Small intestine (tissue), 7 donors: ENCODE results near the gene PTTG1IP. TPM values are rescaled to one million over a fixed set of nuclear protein-coding genes. Genes with fewer than 3 reads are reported as not detected.

Experiments
- DNase-seq, 2 donors: peaks; one replicate each; pipeline versions ENCODE4 v3.0.0 to v3.0.0-alpha.2; 2013
- FAIRE-seq: peaks from 2 replicates; lab custom pipeline; 2012; peaks lifted over from hg19 to GRCh38; lab: Jason Lieb, UNC
- H3K27ac ChIP-seq, 3 donors: one replicate each; pipeline ENCODE4 v1.5.1; 2013; ENCODE audit warnings: low read length in 2 of 3, mild to moderate bottlenecking in 2 of 3, control low read depth in 1 of 3, inconsistent platforms in 1 of 3, low read depth in 1 of 3, moderate library complexity in 1 of 3
- H3K27me3 ChIP-seq, 3 donors: one replicate each; pipeline ENCODE4 v1.6.1; 2013; ENCODE audit warnings: low read length in 3 of 3, inconsistent platforms in 1 of 3; ENCODE audit not compliant: control insufficient read depth in 3 of 3, insufficient read depth in 3 of 3
- H3K36me3 ChIP-seq, 3 donors: one replicate each; pipeline ENCODE4 v1.6.1; 2013; ENCODE audit warnings: low read length in 3 of 3, inconsistent platforms in 1 of 3, low read depth in 1 of 3, mild to moderate bottlenecking in 1 of 3, moderate library complexity in 1 of 3; ENCODE audit not compliant: control insufficient read depth in 3 of 3, insufficient read depth in 2 of 3
- H3K4me1 ChIP-seq, 3 donors: one replicate each; pipeline ENCODE4 v1.6.1; 2013; ENCODE audit warnings: low read length in 2 of 3, inconsistent platforms in 1 of 3, low read depth in 1 of 3, mild to moderate bottlenecking in 1 of 3, moderate library complexity in 1 of 3; ENCODE audit not compliant: control insufficient read depth in 3 of 3, insufficient read depth in 2 of 3
- H3K4me3 ChIP-seq, 3 donors: one replicate each; pipeline ENCODE4 v1.5.1; 2013; ENCODE audit warnings: low read length in 3 of 3, control low read depth in 1 of 3, inconsistent platforms in 1 of 3, low read depth in 1 of 3, mild to moderate bottlenecking in 1 of 3, moderate library complexity in 1 of 3
- H3K9me3 ChIP-seq, 2 donors: one replicate each; pipeline ENCODE4 v1.6.1; 2013; ENCODE audit warnings: low read depth in 1 of 2, low read length in 1 of 2; ENCODE audit not compliant: control insufficient read depth in 2 of 2, insufficient read depth in 1 of 2
- WGBS, 3 donors: extraction: QIAGEN DNeasy Blood & Tissue Kit; methylation state at CpG; one replicate each; pipeline ENCODE4 v1.1.7; 2013; 5-methylcytosine and 5-hydroxymethylcytosine counted together
- polyA plus RNA-seq, 4 donors: library from polyadenylated mRNA; stranded (reverse) in 3 of 4; unstranded in 1 of 4; fragments of 200-250 nt in 3 of 4; fragments of 120-200 nt in 1 of 4; gene quantifications; one replicate each; pipeline versions ENCODE4 v1.2.1 to v1.2.3, GENCODE V29; 2013
- donor health status: healthy with polysubstance abuse.
- donor health status: control.
- donor health status: control.
- donor health status: Bipolar disorder and iron deficiency.
- donor health status: healthy.

Gene PTTG1IP
- polyA plus RNA-seq, 4 donors = 116 to 330 (median 128) TPM

DNA sequence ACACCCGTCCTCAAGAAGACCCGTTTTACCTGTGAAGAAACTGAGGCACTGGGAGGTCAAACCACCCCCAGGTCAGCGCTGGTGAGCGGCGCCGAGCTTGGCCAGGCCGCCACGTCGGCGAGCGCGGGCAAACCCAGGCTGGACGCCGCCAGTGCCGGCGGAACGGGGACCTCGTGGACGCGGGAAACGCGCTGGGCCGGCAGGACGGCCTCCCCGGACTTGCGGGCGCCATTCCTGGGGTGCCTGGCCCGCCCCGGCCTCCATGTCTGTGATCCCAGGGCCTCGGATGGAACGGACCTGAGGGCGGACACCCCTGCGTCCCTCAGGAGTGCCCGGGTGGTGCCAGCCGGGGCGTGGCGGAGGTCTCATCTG, 54.9 kb downstream of the PTTG1IP start:
- Histone ChIP-seq H3K36me3 (peaks cover 0 to 16% (median 0%) of the 10 kb centered on the region in 3 donors), H3K4me1 (peaks cover 5 to 8% (median 8%) of the 10 kb centered on the region in 3 donors), H3K27ac (peak overlapping the region; percentile 38 to 92 (median 88)), H3K9me3 (peaks cover 0 to 41% of the 10 kb centered on the region in 2 donors), H3K4me3 (peak overlapping the region; percentile 49 to 83 (median 59)), H3K27me3 (no peaks in the 10 kb centered on the region)
- no peak for DNase-seq
- 55 to 73% (median 70%) methylated on average over 36 to 37 of the region's 37 CpGs for WGBS, 3 donors
- no peak for FAIRE-seq

DNA sequence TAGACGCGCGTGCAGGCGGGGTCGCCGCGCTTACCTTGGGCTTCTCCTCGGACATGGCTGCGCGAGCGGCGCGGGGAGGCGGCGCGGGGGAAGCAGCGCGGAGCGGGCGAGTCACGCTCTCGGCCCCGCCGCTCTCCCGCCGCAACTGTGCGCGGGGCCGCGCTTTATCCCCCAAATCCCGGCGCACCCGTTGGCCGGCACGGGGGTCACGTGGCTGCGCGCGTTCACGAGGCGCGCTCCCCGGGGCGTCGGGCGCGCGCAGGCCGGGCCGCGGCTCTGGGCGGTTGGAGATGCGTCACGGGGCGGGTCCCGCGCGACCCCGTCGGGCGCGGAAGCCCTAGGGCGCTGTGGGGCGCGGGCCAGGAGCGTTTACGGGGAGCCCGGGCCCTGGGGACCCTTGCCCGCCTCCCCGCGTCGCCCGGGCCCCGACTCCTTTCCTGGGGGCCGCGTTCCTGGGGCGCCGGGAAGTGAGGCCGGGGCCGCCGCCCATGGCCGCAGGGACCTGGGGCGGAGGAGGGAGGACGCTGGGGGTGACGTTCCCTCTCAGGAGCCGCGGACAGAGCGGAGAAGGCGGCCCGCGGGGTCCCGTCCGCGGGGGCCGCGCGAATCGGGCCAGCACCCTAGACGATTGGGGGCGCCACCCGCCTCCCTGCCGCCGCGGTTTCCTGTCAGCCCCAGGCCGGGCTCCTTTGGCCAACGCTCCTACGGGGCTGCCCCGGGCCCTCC, 55.4 kb downstream of the PTTG1IP start, which contains the start of gene SUMO3:
TSS of gene SUMO3 (minus strand) at position 149 of the 726 bp plus-strand sequence. CDS start at position 55, 94 bp downstream.
- 0 to 1% (median 1%) methylated on average over 29 to 108 of the region's 108 CpGs for WGBS, 3 donors
- H3K36me3 ChIP-seq = peaks cover 0 to 22% (median 5%) of the 10 kb centered on the region in 3 donors
- peak within 1 kb of the TSS; percentile 59 to 83 (median 67) for H3K4me3 ChIP-seq
- FAIRE-seq (no peak), DNase-seq (peak; percentile 84 to 95)
- H3K9me3 ChIP-seq = peaks cover 0 to 36% of the 10 kb centered on the region in 2 donors
- peak within 1 kb of the TSS; percentile 38 to 92 (median 88) for H3K27ac ChIP-seq
- no peaks in the 10 kb centered on the region for H3K27me3 ChIP-seq
- peaks cover 5 to 8% (median 8%) of the 10 kb centered on the region in 3 donors for H3K4me1 ChIP-seq

- DNase-seq (peak; percentile 91 to 95), FAIRE-seq (no peak)
- Histone ChIP-seq H3K4me3 (peak overlapping the region; percentile 59 to 83 (median 67)), H3K9me3 (peaks cover 0 to 33% of the 10 kb centered on the region in 2 donors), H3K4me1 (peaks cover 5 to 8% (median 8%) of the 10 kb centered on the region in 3 donors), H3K36me3 (peaks cover 2 to 28% (median 5%) of the 10 kb centered on the region in 3 donors), H3K27ac (peak overlapping the region in 2 of 3 donors; percentile 88 to 92), H3K27me3 (no peaks in the 10 kb centered on the region)
- WGBS, 3 donors = 0 to 2% (median 1%) methylated on average over 22 to 38 of the region's 43 CpGs
These were observed 56.0 kb downstream of the PTTG1IP start for GRCh38 chr21:44817506-44817880.

DNA sequence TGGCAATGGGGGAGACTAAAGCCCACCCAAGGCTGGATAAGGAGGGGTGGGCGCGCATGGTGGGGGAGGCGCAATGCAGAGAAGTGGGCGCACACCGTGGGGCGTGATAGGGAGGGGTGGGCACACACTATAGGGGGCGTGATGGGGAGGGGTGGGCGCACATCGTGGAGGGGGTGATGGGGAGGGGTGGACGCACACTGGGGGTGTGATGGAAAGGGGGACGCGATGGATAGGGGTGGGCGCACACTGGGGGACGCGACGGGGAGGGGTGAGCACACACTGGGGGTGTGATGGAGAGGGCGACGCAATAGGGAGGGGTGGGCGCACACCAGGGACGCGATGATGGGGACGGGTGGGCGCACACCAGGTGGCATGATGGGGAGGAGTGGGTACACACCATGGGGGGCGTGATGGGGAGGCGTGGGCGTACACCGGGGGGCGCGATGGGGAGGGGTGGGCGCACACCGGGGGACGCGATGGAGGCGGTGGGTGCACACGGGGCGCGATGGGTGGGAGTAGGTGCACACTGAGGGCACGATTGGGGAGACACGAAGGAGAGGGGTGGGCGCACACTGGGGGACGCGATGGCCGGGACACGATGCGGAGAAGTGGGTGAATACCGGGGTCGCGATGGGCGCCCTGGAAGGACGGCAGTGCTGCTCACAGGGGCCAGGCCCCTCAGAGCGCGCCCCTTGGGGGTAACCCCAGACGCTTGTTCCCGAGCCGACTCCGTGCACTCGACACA, 56.6 kb downstream of the PTTG1IP start:
- no peak for DNase-seq
- H3K4me1 ChIP-seq = peaks cover 5 to 8% (median 8%) of the 10 kb centered on the region in 3 donors

DNA sequence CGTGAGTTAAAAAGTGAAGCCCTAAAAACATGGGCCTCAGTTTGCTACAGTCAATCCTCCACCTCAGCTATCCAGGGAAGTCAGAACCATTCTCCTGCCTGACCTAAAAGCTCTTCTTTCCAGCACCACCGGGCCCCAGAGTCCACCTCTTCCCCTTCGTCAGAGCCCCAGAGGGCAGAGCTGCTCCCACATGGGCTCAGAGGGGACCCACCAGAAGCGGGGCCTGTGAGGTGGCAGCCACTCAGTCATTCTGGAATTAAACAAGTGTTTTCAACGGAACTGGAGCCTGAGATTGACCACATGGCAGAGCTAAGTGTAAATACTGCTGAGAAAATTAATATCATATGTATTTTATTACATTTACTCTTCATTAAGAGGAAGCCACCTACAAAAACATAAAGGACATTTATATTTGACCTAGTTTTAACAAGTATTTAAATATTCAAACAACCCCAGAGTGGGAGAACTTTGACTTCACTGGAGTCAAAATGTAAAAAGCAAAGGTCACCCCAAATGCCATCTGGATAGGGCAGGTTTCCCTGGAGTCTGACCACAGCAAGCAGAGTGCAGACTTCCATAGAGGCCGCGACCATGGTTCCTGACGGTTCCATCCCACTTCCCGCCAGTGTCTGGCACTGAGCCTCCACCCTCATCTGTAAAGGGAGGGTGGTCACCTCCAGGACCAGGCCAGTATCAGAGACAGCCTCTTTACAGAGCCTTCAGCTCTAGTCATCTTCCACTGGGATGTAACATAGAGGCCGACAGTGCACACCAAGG, 57.5 kb downstream of the PTTG1IP start:
- H3K9me3 ChIP-seq = peaks cover 0 to 22% of the 10 kb centered on the region in 2 donors
- FAIRE-seq (no peak), DNase-seq (peak in 1 of 2 donors; percentile 10)
- H3K27ac ChIP-seq = no peak overlapping the region
- no peaks in the 10 kb centered on the region for H3K27me3 ChIP-seq
- peaks cover 4 to 33% (median 5%) of the 10 kb centered on the region in 3 donors for H3K36me3 ChIP-seq
- H3K4me3 ChIP-seq = no peak overlapping the region
- WGBS, 3 donors = 67 to 82% (median 81%) methylated on average over 10 of the region's 10 CpGs
- peaks cover 5 to 8% (median 8%) of the 10 kb centered on the region in 3 donors for H3K4me1 ChIP-seq

More for the DNA sequence above, 56.6 kb downstream of the PTTG1IP start:
- Histone ChIP-seq H3K4me3 (peak overlapping the region; percentile 45 to 83 (median 67)), H3K27ac (peak overlapping the region in 1 of 3 donors; percentile 28), H3K9me3 (peaks cover 0 to 29% of the 10 kb centered on the region in 2 donors), H3K36me3 (peaks cover 4 to 33% (median 5%) of the 10 kb centered on the region in 3 donors), H3K27me3 (no peaks in the 10 kb centered on the region)
- FAIRE-seq = no peak
- 53 to 63% (median 59%) methylated on average over 51 to 57 of the region's 57 CpGs for WGBS, 3 donors

GRCh38 chr21:44815225-44815624, 58.3 kb downstream of the PTTG1IP start:
- Histone ChIP-seq H3K27me3 (no peaks in the 10 kb centered on the region), H3K4me3 (no peak overlapping the region), H3K36me3 (peaks cover 4 to 41% (median 5%) of the 10 kb centered on the region in 3 donors), H3K27ac (no peak overlapping the region), H3K9me3 (peaks cover 0 to 15% of the 10 kb centered on the region in 2 donors), H3K4me1 (peaks cover 5 to 8% (median 8%) of the 10 kb centered on the region in 3 donors)
- 89 to 98% (median 94%) methylated on average over 6 to 8 of the region's 8 CpGs for WGBS, 3 donors
- no peak for FAIRE-seq
- DNase-seq = no peak

GRCh38 chr21:44814498-44815023, 58.9 kb downstream of the PTTG1IP start:
- no peak overlapping the region for H3K27ac ChIP-seq
- peaks cover 5 to 8% (median 8%) of the 10 kb centered on the region in 3 donors for H3K4me1 ChIP-seq
- WGBS, 3 donors = 82 to 91% (median 84%) methylated on average over 11 of the region's 11 CpGs
- FAIRE-seq (no peak), DNase-seq (no peak)
- peaks cover 4 to 47% (median 5%) of the 10 kb centered on the region in 3 donors for H3K36me3 ChIP-seq
- no peaks in the 10 kb centered on the region for H3K27me3 ChIP-seq
- no peak overlapping the region for H3K4me3 ChIP-seq
- H3K9me3 ChIP-seq = peaks cover 0 to 9% of the 10 kb centered on the region in 2 donors
